ENCODE measurements around the gene MAP3K7CL. TPM values are rescaled to one million over a fixed set of nuclear protein-coding genes. Genes with fewer than 3 reads are reported as not detected.

The MAP3K7CL gene, protein sequence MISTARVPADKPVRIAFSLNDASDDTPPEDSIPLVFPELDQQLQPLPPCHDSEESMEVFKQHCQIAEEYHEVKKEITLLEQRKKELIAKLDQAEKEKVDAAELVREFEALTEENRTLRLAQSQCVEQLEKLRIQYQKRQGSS
- total RNA-seq (2022; extraction: Qiagen RNA extraction): 1.5 to 2.2 TPM (median 1.8 TPM) in 5 replicates

GRCh38 chr21:29130270-29130969 lies at the start of gene MAP3K7CL:
Gene MAP3K7CL (plus strand): TSS chr21:29130644. CDS start chr21:29133345, 2,701 bp downstream.

Other genes starting within 250 kb of the MAP3K7CL start
- 4.8 to 7.1 TPM (median 6.4 TPM) in 5 replicates for gene LTN1, start 137.8 kb upstream of the MAP3K7CL start, total RNA-seq (2022; extraction: Qiagen RNA extraction)
- 10.5 to 11.7 TPM (median 11.0 TPM) in 5 replicates for gene RWDD2B, start 111.3 kb upstream of the MAP3K7CL start, total RNA-seq (2022; extraction: Qiagen RNA extraction)
- 20.6 to 30.8 TPM (median 22.0 TPM) in 5 replicates for gene USP16, start 106.0 kb upstream of the MAP3K7CL start, total RNA-seq (2022; extraction: Qiagen RNA extraction)
- gene CCT8, start 57.0 kb upstream of the MAP3K7CL start, total RNA-seq (2022; extraction: Qiagen RNA extraction): 168 to 217 TPM (median 177 TPM) in 5 replicates
- gene BACH1, start 168.3 kb downstream of the MAP3K7CL start, total RNA-seq (2022; extraction: Qiagen RNA extraction): 5.1 to 7.3 TPM (median 6.7 TPM) in 5 replicates

Data from A549 treated with CORT108297 at 1 μM for 4 hours (cell line).